OCI-M2 (cell line): ENCODE results near the gene NDUFV1.
"Not testable (repeated sequence)": the region's sequence is repeated elsewhere in the genome, so short reads cannot be mapped to it uniquely, and the experiment has no call there.

Source experiments
- DNase-seq: peaks from one replicate; lab custom pipeline; 2025; ENCODE audit not compliant: unreplicated experiment; lab: John Stamatoyannopoulos, UW

Gene NDUFV1

DNA sequence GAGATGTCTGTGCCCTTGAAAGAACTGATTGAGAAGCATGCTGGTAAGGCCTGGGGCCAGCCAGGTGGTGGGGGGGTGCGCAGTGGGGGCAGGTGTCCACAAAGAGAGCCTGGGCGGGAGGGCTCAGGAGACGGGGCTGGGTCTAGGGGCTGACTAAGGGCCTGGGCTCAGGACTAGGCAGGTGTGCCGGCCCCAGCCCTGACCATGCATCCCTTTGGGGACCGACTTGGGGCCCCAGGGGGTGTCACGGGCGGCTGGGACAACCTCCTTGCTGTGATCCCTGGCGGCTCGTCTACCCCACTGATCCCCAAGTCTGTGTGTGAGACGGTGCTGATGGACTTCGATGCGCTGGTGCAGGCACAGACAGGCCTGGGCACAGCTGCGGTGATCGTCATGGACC is 4.4 kb downstream of the NDUFV1 start:
- DNase-seq: no peak

DNA sequence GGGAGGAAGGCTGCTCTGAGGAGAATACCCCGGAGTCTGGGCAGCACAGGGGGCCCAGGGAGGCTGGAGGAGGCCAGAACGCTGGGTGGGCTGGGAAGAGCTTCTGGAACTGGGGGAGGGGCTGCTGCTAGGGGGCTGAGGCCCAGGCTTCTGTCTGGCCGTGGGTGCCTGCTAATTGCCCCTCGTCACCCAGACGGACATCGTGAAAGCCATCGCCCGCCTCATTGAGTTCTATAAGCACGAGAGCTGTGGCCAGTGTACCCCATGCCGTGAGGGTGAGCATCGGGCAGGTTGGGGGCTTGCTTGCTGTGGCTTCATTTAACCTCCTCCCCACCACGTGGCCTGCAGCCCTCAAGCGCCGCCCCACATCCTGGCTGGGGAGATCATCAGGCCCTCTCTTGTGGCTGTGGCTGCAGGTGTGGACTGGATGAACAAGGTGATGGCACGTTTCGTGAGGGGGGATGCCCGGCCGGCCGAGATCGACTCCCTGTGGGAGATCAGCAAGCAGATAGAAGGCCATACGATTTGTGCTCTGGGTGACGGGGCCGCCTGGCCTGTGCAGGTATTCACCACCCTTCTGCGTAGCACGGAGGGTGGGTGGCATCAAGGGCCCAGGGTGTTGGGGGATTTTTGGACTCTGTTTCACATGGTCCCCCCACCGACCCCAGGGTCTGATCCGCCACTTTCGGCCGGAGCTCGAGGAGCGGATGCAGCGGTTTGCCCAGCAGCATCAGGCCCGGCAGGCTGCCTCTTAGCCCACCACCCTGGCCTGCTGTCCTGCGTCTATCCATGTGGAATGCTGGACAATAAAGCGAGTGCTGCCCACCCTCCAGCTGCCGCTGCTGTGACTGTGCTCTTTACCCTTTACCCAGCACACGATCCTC is 5.2 kb downstream of the NDUFV1 start:
- no peak for DNase-seq

DNA sequence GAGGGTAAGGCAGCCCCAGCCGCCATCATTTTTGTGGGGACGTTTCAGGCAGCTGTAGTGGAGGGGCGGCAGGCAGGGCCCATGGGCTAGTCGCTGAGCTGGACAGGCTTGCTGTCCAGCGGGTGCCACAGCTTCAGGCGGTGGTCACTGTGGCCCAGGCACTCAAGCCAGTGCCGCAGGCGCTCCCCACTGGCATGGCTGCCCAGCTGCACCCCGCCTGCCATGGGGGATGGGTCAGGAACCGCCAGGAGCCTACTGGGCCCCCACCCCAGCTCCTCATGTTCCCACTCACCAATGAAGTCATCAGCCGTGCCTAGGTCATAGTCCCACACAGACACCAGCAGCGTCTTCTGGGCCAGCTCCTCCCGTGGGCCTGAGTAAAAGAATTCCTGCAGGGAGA is 6.0 kb downstream of the NDUFV1 start:
- DNase-seq: no peak

DNA sequence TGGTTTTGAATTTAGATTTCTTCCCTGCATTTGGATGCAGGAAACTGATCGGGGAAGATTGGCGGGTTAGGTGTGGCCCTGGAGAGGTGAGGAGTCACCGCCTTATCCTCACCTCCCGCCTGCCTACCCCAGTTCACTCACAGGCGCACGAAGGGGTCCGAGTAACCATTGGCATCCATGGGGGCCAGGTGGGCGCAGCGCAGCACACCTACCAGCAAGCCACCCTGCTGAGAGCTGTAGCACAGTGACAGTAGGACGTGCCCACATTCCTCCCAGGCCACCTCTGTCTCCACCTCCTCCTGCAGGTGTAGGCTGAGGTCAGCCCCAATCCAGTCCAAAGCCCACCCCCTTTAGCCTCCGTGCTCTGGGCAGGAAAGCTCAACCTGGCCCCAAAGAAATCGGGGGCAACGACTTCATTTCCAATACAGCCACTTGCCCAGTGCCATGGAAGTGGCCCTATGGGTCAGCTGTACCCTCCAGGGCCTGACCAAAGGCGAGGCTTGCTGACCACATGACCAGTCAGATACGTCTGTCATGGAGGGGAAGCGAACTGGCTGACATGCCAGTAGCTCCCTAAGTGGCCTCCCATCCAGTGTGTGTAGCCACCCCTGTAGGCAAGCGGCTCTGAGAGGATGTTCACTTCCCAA is 6.7 kb downstream of the NDUFV1 start:
- DNase-seq: no peak

DNA sequence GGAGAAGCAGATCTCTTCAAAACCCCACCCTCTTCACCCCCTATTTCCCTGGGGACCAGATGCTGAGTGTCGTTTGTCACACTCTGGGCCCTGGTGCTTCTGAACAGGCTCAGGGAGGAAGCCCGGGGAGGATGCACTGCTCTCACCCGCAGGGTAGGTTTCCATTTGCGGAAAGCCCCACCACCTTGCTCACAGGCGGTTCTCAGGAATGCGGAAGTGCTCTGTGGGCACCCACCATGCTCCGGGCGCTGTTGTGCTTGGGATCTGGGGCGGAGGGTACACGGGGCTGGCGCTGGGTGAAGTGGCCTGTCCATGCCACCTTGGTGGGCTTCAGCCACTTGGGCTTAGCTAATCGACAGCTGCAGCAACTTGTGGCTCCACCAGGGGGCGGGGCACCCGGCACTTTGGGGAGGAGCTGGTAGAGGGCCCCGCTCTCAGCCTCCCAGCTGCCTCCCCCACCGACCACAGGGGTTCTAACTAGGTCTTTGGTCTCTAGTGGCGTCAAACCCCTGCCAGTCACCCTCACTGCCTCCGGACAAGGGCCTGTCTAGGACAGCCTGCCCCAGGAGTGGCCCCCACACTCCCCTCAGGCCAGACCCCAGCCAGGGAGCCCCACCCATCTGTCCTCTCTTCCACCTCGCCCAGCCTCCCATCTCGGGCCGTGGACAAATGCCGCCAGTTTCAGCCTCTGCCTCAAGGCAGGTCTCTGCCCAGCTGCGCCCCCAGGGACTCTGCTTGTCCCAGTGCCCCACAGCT is 7.4 kb downstream of the NDUFV1 start:
- DNase-seq: no peak

DNA sequence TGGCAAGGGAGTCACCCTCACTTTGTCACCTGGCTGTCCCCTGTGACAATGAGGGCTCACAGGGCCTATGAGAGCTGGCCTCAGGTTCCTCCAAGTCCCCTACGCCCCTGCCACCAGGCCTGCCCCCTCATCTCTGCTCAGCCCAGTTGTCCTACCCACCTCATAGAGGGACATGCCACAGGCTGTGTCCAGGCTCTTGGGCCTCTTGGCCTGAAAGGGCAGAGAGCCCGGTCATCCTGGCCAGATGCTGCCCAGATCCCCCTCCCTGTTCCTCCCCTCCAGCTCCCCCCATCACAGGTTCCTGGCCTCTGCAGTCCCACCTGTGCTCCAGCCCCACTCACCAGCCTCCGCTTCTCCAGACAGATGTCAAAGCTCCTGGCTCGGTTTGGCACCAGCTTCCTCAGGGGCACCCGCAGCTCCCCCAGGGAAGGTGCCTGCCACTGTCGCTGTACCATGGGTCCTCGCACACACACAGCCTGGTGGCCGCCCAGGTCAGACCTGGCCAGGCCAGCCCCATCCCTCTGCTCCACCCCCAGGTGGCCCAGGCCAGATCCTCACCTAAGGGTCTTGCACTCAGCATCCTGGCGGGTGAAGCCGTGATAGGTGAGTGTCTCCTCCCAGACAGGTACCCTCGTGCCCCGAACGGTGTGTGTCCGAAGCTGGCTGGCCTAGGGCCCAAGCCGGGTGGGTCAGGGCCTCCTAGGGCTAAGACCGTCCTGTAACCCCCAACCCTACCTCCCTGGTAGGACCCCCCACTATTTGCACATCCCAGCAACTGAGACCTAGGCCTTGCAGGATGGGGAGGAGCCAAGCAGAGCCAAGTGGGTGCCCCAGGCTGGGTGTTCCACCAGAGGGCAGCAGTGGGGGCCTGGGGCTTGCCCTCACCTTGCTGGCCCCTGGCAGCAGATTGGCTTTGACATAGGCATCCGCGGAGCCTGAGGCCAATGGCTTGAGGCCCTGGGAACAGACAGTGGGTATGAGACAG is 8.3 kb downstream of the NDUFV1 start:
- DNase-seq: no peak

DNA sequence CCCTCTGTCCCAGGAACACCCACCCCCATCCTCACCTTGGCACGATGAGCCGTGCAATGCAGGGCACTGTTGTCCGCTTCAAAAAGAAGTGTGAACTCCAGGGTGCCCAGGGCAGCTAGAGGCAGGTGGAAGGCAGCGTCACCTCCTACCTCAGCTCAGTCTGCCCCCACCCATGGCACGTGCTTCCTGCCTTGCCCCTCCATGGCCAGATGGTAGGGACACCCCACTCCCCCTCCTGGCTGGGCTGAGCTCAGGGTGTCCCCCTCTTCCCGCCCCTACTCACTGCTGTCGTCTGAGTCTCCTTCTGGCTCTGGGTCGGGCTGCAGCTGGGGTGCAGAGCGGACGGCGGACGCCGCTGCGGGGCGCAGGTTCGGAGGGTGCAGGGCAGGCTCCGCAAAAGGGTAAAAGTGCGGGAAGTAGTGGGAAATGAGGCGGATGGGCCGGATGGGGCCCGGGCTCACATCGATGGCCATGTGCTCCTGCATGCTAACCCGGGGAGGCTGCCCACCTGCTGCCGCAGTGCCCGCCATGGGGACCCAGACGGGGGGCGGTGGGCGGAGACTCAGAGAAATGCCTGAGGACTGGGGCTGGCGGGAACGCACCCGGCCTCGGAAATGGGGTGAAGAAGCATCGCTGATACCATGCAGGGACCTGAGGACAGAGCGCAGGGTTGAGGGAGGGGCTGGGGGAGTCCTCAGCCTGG is 9.1 kb downstream of the NDUFV1 start:
- no peak for DNase-seq

DNA sequence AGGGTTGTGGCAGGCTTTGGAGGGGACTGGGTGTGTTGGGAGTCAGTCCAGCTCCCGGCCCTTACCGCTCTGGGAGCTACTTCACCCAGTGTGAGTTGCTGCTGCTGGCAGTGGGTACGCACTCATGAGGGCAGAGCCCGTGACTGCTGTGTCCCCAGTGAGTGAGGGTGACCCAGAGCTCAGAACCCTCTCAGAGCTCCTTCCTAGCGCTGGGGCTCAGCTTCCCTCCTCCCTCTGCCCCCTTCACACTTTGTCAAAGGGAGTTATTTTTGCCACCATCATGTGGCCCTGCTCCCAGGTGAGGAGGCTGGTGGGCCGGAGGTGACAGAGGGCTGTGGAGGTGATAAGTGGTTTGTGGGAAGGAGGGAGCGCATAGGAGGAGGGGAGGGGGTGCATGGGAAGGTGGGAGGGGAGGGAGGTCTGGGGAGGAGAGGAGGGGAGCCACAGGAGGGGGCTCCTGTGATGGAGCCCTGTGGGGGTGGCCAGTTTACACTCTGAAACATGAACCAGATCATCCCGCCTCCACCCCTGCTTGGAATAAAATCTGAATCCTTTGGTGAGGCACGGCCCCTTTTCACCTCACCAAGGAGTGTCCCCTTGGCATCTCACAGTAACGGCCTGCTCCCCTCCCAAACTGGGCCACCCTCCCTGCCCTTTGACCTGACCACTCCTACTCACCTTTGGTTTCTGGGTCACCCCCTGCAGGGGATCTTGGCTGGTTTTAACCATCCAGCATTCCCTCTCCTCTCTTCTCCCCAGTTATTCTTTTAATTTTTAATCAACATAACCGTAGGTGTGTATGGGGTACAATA is 9.9 kb downstream of the NDUFV1 start:
- no peak for DNase-seq

DNA sequence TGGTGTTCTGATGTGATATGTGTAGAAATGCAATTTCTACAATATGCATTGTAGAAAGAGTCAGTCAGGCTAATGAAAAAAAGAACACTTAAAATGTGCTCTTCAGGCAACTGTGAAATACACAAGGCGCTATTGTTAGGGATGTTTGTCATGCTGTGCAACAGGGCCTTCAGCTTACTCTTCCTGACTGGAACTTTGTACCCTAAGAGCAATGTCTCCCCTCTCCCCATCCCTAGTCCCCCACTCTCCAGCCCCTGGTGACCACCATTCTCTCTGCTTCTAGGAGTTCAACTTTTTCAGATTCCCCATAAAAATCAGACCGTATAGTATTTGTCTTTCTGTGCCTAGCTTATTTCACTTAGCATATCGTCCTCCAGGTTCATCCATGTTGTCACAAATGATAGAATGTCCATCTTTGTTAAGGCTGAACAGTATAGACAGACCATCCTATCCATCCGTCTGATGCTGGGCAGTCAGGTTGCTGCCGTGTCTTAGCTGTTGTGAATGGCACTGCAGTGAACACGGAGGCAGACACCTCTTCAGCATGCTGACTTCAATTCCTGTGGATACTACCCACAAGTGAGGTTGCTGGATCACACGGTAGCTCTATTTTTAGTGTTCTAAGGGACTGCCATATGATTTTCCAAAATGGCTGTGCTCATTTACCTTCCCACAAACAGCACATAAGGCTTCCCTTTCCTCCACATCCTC is 10.7 kb downstream of the NDUFV1 start:
- no peak for DNase-seq

DNA sequence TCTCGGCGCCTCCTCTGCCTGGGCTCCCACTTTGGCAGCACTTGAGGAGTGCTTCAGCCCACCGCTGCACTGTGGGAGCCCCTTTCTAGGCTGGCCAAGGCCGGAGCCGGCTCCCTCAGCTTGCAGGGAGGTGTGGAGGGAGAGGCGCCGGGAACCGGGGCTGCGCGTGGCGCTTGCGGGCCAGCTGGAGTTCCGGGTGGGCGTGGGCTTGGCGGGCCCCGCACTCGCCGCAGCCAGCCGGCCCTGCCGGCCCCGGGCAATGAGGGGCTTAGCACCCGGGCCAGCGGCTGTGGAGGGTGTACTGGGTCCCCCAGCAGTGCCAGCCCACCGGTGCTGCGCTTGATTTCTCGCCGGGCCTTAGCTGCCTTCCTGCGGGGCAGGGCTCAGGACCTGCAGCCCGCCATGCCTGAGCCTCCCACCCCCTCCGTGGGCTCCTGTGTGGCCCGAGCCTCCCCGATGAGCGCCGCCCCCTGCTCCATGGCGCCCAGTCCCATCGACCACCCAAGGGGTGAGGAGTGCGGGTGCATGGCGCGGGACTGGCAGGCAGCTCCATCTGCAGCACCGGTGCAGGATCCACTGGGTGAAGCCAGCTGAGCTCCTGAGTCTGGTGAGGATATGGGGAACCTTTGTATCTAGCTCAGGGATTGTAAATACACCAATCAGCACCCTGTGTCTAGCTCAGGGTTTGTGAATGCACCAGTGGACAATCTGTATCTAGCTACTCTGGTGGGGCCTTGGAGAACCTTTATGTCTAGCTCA is 12.3 kb downstream of the NDUFV1 start:
- DNase-seq: not testable (repeated sequence)

DNA sequence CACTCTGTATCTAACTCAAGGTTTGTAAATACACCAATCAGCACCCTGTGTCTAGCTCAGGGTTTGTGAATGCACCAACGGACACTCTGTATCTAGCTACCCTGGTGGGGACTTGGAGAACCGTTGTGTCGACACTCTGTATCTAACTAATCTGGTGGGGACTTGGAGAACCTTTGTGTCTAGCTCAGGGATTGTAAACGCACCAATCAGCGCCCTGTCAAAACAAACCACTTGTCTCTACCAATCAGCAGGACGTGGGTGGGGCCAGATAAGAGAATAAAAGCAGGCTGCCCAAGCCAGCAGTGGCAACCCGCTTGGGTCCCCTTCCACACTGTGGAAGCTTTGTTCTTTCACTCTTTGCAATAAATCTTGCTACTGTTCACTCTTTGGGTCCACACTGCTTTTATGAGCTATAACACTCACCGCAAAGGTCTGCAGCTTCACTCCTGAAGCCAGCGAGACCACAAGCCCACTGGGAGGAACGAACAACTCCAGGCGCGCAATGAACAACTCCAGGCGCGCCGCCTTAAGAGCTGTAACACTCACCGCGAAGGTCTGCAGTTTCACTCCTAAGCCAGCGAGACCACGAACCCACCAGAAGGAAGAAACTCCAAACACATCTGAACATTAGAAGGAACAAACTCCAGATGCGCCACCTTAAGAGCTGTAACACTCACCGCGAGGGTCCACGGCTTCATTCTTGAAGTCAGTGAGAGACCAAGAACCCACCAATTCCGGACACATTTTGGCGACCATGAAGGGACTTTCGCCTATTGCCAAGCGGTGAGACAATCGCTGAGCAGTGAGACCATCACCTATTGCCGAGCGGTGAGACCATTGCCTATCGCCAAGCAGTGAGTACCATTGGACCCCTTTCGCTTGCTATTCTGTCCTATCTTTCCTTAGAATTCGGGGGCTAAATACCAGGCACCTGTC is 13.2 kb downstream of the NDUFV1 start:
- DNase-seq: not testable (repeated sequence)

DNA sequence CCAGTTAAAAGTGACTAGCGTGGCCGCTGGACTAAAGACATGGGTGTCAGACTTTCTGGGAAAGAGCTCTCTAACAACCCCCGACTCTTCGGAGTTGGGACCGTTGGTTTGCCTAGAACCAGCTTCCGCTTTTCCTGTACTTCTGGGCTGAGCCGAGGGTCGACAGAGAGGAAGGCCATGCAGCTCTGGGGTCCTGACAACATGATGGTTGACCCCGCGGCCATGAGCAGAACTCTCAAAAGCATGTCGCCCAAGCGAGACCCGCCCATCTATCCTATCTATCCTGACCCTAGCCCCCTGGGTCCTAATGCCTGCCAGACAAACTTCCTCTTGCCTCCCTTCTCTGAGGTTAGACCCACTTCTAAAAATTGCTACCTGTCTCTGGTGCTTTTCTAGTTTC is 13.9 kb downstream of the NDUFV1 start:
- DNase-seq: not testable (repeated sequence)

DNA sequence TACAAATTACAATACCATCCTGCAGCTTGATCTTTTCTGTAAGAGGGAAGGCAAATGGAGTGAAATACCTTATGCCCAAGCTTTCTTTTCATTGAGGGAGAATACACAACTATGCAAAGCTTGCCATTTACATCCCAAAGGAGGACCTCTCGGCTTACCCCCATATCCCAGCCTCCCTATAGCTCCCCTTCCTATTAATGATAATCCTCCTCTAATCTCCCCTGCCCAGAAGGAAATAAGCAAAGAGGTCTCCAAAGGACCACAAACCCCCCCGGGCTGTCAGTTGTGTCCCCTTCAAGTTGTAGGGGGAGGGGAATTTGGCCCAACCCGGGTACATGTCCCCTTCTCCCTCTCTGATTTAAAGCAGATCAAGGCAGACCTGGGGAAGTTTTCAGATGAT is 15.2 kb downstream of the NDUFV1 start:
- not testable (repeated sequence) for DNase-seq

DNA sequence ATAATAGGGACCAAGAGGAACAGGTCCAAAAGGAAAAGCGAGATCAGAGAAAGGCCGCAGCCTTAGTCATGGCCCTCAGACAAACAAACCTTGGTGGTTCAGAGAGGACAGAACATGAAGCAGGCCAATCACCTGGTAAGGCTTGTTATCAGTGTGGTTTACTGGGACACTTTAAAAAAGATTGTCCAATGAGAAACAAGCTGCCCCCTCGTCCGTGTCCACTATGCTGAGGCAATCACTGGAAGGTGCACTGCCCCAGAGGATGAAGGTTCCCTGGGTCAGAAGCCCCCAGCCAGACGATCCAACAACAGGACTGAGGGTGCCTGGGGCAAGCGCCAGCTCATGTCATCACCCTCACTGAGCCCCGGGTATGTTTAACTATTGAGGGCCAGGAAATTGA is 16.2 kb downstream of the NDUFV1 start:
- DNase-seq: not testable (repeated sequence)

DNA sequence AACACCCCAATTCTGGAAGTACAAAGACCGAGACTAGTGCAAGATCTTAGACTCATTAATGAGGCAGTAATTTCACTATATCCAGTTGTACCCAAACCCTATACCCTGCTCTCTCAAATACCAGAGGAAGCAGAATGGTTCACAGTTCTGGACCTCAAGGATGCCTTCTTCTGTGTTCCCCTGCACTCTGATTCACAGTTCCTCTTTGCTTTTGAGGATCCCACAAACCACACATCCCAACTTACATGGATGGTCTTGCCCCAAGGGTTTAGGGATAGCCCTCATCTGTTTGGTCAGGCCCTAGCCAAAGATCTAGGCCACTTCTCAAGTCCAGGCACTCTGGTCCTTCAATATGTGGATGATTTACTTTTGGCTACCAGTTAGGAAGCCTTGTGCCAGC is 17.1 kb downstream of the NDUFV1 start:
- not testable (repeated sequence) for DNase-seq

DNA sequence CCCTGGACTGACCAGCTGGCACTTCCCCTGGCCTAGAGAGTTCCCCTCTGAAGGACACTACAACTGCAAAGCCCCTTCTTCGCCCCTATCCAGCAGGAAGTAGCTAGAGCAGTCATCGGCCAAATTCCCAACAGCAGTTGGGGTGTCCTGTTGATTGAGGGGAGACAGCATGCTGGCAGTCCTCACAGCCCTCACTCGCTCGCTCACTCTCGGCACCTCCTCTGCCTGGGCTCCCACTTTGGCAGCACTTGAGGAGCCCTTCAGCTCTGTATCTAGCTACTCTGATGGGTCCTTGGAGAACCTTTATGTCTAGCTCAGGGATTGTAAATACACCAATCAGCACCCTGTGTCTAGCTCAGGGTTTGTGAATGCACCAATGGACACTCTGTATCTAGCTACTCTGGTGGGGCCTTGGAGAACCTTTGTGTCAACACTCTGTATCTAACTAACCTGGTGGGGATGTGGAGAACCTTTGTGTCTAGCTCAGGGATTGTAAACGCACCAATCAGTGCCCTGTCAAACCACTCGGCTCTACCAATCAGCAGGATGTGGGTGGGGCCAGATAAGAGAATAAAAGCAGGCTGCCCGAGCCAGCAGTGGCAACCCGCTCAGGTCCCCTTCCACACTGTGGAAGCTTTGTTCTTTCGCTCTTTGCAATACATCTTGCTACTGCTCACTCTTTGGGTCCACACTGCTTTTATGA is 19.5 kb downstream of the NDUFV1 start:
- not testable (repeated sequence) for DNase-seq
